Measurements from ENCODE around the gene SOX8. TPM values are rescaled to one million over a fixed set of nuclear protein-coding genes. Genes with fewer than 3 reads are reported as not detected.

SOX8 gene
- total RNA-seq, 1 experiment from 2014 or later: 1.4 TPM

- H3K9me3 ChIP-seq (ENCODE audit: low read depth, low read length, poor library complexity, severe bottlenecking): no peaks in the 10 kb centered on the region
- intact Hi-C loops (cut with micrococcal nuclease; ENCODE audit: unreplicated experiment): no loop called here
- no peak for DNase-seq (ENCODE audit: low spot score)
- TF ChIP-seq EZH2 (IDR thresholded peaks at IDR 0.05; ENCODE audit: borderline replicate concordance, low read depth, low read length, poor library complexity, severe bottlenecking) (no peak), CTCF (conservative IDR thresholded peaks at IDR 0.05; ENCODE audit: low read depth, low read length) (no peak)
- POLR2A ChIA-PET (ENCODE audit: low non-redundant PET): interaction anchor here (0.6 to 0.9 kb wide), 2 partner anchors 17 to 751 kb away, joined by 3 to 4 read pairs; partner anchors contain the start of gene LUC7L
- H3K27ac ChIP-seq (ENCODE audit: low read depth, low read length, poor library complexity, severe bottlenecking): no peak overlapping the region
- H3K4me3 ChIP-seq (ENCODE audit: low read depth, low read length, poor library complexity, severe bottlenecking): peak overlapping the region; percentile 57
- H3K4me1 ChIP-seq (ENCODE audit: insufficient read depth, low read length, poor library complexity, severe bottlenecking): peaks cover 4% of the 10 kb centered on the region
- BruUV-seq (replicated peaks): no TSS peak
- H3K27me3 ChIP-seq (replicated peaks; ENCODE audit: insufficient read depth, low read depth, low read length, poor library complexity): peaks cover 20% of the 10 kb centered on the region
- CTCF ChIA-PET: no interaction called here
- H3K36me3 ChIP-seq (ENCODE audit: insufficient read depth, low read length, poor library complexity, severe bottlenecking): no peaks in the 10 kb centered on the region
These were observed 1.0 kb upstream of the SOX8 start for GRCh38 chr16:980595-980854.

GRCh38 chr16:982145-983043, 824 bp downstream of the SOX8 start:
- Histone ChIP-seq H3K27ac (ENCODE audit: low read depth, low read length, poor library complexity, severe bottlenecking) (no peak overlapping the region), H3K4me1 (ENCODE audit: insufficient read depth, low read length, poor library complexity, severe bottlenecking) (peaks cover 14% of the 10 kb centered on the region), H3K36me3 (ENCODE audit: insufficient read depth, low read length, poor library complexity, severe bottlenecking) (no peaks in the 10 kb centered on the region), H3K27me3 (replicated peaks; ENCODE audit: insufficient read depth, low read depth, low read length, poor library complexity) (peaks cover 20% of the 10 kb centered on the region), H3K4me3 (ENCODE audit: low read depth, low read length, poor library complexity, severe bottlenecking) (peak overlapping the region; percentile 52), H3K9me3 (ENCODE audit: low read depth, low read length, poor library complexity, severe bottlenecking) (no peaks in the 10 kb centered on the region)
- intact Hi-C loops (cut with micrococcal nuclease; ENCODE audit: unreplicated experiment): no loop called here
- peak; percentile 90 for TF ChIP-seq EZH2 (IDR thresholded peaks at IDR 0.05; ENCODE audit: borderline replicate concordance, low read depth, low read length, poor library complexity, severe bottlenecking)
- no peak for TF ChIP-seq CTCF (conservative IDR thresholded peaks at IDR 0.05; ENCODE audit: low read depth, low read length)
- no TSS peak for BruUV-seq (replicated peaks)
- POLR2A ChIA-PET (ENCODE audit: low non-redundant PET): no interaction called here
- no peak for DNase-seq (ENCODE audit: low spot score)
- CTCF ChIA-PET: no interaction called here

GRCh38 chr16:983044-984030, 1.8 kb downstream of the SOX8 start:
- Histone ChIP-seq H3K4me1 (ENCODE audit: insufficient read depth, low read length, poor library complexity, severe bottlenecking) (peaks cover 20% of the 10 kb centered on the region), H3K4me3 (ENCODE audit: low read depth, low read length, poor library complexity, severe bottlenecking) (peak overlapping the region; percentile 52), H3K27me3 (replicated peaks; ENCODE audit: insufficient read depth, low read depth, low read length, poor library complexity) (peaks cover 20% of the 10 kb centered on the region), H3K27ac (ENCODE audit: low read depth, low read length, poor library complexity, severe bottlenecking) (no peak overlapping the region), H3K9me3 (ENCODE audit: low read depth, low read length, poor library complexity, severe bottlenecking) (no peaks in the 10 kb centered on the region), H3K36me3 (ENCODE audit: insufficient read depth, low read length, poor library complexity, severe bottlenecking) (no peaks in the 10 kb centered on the region)
- intact Hi-C loops (cut with micrococcal nuclease; ENCODE audit: unreplicated experiment): no loop called here
- ChIA-PET CTCF (no interaction called here), POLR2A (ENCODE audit: low non-redundant PET) (no interaction called here)
- no peak for TF ChIP-seq EZH2 (IDR thresholded peaks at IDR 0.05; ENCODE audit: borderline replicate concordance, low read depth, low read length, poor library complexity, severe bottlenecking)
- TF ChIP-seq CTCF (conservative IDR thresholded peaks at IDR 0.05; ENCODE audit: low read depth, low read length): no peak
- BruUV-seq (replicated peaks): no TSS peak
- DNase-seq (ENCODE audit: low spot score): peak; percentile 42
